NCI-H82 treated with DMSO at 0.1 percent for 48 hours (cell line): Measurements from ENCODE around the gene MFAP2.

Source experiments
- DNase-seq: peaks from one replicate; lab custom pipeline; 2025; ENCODE audit not compliant: unreplicated experiment; lab: John Stamatoyannopoulos, UW

The MFAP2 gene

GRCh38 chr1:16981269-16981849 is 939 bp upstream of the MFAP2 start:
- no peak for DNase-seq

- no peak for DNase-seq
These were observed 719 bp downstream of the MFAP2 start for GRCh38 chr1:16979475-16980327.

- no peak for DNase-seq
These were observed 1.6 kb downstream of the MFAP2 start for GRCh38 chr1:16978567-16979474.

GRCh38 chr1:16978139-16978538 is 2.3 kb downstream of the MFAP2 start:
- DNase-seq, result no peak

- DNase-seq, result no peak
These were observed 3.0 kb downstream of the MFAP2 start for GRCh38 chr1:16977377-16977776.

- DNase-seq, result no peak
These were observed 3.5 kb downstream of the MFAP2 start for GRCh38 chr1:16976966-16977365.

GRCh38 chr1:16975838-16976237 is 4.6 kb downstream of the MFAP2 start:
- no peak for DNase-seq

- no peak for DNase-seq
These were observed 5.2 kb downstream of the MFAP2 start for GRCh38 chr1:16975211-16975610.

- no peak for DNase-seq
These were observed 7.2 kb downstream of the MFAP2 start for GRCh38 chr1:16973215-16973614.

- DNase-seq, result no peak
These were observed 8.1 kb downstream of the MFAP2 start for GRCh38 chr1:16972189-16972895.

- DNase-seq, result no peak
These were observed 8.9 kb downstream of the MFAP2 start for GRCh38 chr1:16971341-16972188.

- DNase-seq, result no peak
These were observed 10.1 kb downstream of the MFAP2 start for GRCh38 chr1:16970132-16970910.

- no peak for DNase-seq
These were observed 10.8 kb downstream of the MFAP2 start for GRCh38 chr1:16969651-16970050.

GRCh38 chr1:16969057-16969611 is 11.3 kb downstream of the MFAP2 start:
- DNase-seq, result no peak

- no peak for DNase-seq
These were observed 12.0 kb downstream of the MFAP2 start for GRCh38 chr1:16968372-16968771.

- DNase-seq, result no peak
These were observed 12.5 kb downstream of the MFAP2 start for GRCh38 chr1:16967962-16968361.

GRCh38 chr1:16967095-16967575 is 13.3 kb downstream of the MFAP2 start:
- DNase-seq, result no peak

- DNase-seq, result no peak
These were observed 14.1 kb downstream of the MFAP2 start for GRCh38 chr1:16966282-16966681.
